ENCODE data around the gene SUN2.

SUN2 gene

DNA sequence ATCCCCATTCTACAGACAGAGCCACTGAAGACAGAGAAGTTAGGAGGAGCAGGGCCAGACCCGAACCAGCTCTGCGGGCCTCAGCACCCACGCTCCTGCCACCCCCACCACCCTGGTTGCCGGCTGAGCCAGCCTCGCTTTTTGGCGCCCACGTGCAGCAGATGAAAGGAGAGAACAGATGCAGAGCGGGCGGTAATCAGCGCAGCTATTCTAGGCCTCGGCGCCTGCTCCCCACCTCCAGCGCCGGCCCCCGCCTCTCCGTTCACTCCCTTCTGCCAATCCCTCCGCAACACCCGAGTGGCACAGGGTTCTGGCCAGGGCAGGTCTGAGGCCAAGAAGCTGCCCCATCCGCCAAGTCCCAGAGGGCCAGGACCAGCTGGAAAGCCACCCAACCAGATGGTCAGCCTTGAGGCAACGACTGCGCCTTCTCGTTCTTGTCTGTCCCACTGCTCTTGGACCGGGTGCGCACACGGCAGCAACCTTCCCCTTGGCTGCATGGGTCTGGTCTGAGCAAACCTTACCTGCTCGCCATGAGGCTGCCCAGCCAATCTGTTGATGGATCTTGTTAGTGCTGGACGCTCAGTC is 21.4 kb upstream of the SUN2 start:
- DNase-seq (ENCODE audit: low read depth in 2 of 2) = no peak

DNA sequence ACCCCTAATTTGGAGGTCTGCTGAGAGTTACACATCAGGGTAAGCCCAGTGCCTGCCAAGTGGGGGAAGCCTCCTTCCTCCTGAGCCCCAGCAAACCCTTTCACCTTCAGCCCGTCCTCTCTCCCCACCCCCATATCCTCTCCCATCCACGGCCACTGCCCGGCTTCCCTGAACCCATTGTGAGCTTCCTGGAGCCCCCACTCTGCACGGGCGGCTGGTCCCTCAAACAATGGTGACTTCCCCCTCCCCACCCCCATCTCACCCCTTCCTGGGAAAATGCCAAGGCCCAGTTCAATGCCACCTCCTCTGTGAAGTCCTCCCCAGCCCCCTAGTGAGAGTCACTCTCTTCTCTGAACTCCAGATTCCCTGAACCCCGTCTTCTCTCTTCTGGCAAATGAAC is 20.3 kb upstream of the SUN2 start:
- DNase-seq (ENCODE audit: low read depth in 2 of 2) = no peak

DNA sequence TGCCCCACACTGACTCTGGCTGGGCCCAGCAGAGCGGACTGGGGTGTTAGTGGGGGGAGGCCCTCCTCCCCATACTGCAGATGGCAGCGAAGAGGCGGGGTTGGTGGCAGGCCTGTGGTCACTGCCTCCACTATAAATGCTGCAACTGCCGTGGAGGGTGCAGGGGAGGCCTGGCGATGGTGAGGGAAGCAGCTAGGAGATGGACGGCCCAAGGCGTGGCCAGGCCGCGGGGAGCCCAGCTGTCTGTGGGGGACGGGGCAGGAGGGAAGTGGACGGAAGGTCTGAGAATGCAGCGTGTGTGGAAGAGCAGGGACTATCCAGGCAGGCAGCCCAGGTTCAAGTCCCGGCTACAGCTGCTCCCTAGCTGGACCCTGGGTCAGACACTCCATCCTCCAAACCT is 19.9 kb upstream of the SUN2 start:
- no peak for DNase-seq (ENCODE audit: low read depth in 2 of 2)

DNA sequence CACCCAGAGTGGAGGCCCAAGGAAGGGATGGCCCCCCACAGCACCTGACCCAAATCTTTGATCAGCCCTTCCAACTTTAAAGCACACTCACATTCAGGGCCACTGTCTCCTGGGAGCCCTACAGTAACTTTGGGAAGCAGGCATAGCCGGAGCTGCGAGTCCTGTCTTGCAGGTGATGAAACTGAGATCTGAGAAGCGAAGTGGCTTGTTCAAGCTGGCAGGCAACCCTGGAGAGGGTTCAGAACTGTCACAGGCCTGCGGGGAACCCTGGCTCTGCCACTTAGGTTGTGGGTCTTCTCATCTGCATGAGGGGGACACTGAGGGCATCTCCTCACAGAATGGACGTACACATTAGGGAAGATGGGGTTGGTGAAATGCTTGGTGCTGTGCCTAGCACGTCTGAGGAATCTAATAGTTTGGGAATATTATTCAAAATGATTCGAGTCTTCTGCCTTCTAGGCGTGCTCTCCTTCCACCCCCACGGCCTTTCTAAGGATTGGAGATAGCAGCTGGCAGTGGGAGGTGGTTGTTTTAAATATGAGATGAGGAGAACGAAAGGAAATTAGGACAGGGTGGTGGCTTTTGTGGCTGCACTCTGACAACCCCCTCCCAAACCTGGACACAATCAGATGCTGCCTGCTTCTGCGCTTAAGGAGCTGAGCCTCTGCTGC is 18.8 kb upstream of the SUN2 start:
- DNase-seq (ENCODE audit: low read depth in 2 of 2) = no peak

DNA sequence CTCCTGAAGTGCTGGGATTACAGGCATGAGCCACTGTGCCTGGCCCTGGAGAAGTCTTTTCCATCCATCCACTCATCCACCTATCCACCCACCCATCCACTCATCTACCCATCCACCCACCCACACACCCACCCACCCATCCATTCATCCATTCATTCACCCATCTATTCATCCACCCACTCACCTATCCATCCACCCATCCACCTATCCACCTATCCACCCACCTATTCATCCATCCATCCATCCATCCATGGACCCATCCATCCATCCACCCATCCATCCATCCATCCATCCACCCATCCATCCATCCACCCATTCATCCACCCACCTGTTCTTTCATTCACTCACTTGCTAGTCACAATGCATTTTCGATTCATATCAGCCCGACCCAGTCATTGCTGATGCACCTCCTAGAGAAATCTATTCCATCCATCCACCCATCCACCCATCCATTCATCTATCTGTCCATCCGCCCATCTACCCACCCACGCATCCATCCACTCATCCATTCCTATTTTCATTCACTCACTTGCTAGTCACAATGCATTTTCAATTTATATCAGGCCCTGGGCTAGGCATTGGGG is 17.7 kb upstream of the SUN2 start:
- no peak for DNase-seq (ENCODE audit: low read depth in 2 of 2)

DNA sequence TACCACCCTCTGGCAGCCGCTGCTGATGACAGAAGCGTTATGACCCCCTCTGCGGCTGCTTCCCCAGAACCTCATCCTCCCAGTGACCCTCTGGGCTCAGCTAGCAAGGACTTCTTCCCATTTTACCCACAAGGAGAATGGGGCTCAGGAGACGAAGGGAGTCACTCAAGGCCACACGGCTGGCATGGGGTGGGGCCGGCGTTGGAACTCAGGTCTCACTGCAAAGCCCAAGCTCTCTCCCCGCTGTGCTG is 16.8 kb upstream of the SUN2 start:
- no peak for DNase-seq (ENCODE audit: low read depth in 2 of 2)

DNA sequence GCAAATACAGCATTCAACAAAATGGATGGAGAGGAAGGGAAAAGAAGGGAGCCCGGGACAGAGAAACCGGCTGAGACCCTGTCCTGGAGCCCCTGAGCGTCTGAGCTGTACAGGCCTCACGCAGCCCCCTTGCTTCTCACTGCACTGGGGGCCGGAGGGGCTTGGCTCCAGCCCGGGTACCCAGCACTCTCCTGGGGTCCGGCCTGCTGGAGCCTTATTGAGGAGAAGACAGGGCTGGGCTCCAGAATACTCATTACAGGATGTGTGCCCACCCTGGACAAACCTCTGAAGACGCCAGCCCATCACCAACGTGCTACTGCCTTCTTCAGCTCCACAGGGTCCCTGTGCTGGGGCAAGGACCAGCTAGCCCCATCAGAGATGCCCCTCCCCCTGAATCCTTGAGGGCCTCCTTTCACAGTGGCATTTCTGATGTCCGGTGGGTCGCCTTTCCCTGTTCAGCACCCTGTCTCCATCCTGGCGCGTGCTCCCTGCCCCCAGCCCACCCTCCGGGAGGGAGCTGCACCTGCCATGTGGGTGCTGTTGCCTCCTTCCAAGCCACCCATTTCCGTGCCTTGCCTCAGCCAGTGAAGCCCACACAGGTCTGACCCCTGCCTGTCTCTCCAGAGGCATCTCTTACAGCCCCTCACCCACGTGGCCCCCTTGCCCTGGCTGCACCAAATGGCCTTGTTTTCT is 14.6 kb upstream of the SUN2 start:
- DNase-seq (ENCODE audit: low read depth in 2 of 2) = no peak

DNA sequence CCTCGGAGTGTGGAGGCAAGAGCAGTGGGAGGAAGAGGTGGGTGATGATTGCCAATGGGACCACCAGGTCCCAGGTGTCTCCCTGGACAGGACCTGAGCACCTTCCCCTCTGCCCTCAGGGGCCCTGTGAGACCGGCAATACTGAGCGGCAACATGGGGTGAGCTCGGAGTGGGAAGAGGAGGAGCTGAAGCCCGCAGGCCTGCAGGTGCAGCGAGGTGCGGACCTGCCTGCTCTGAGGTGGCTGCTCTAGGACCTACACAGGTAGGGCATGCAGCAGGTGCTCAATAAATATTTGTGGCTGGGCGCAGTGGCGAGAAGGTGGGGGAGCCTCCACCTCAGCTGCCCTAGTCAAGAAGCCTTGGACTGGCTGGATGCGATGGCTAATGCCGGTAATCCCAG is 12.2 kb upstream of the SUN2 start:
- DNase-seq (ENCODE audit: low read depth in 2 of 2) = no peak

DNA sequence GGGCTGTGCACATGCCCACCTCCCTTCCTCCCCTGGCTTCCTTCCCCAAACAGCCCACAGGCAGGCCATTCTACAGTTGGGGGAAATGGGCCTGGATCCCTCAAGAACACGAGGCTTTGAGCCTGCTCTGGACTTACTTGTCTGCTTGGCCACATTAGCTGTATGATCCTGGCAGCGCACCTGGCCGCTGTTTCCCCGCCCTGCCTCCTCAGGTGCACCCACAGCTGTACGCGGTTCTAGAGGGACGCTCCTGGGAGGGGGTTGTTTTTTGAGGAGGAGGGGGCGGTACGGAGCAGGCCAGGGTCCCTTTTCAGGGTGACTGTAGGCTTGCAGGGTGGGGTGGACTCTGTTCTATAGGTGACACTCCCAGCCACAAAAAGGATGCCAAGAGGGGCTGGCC is 11.5 kb upstream of the SUN2 start:
- no peak for DNase-seq (ENCODE audit: low read depth in 2 of 2)

DNA sequence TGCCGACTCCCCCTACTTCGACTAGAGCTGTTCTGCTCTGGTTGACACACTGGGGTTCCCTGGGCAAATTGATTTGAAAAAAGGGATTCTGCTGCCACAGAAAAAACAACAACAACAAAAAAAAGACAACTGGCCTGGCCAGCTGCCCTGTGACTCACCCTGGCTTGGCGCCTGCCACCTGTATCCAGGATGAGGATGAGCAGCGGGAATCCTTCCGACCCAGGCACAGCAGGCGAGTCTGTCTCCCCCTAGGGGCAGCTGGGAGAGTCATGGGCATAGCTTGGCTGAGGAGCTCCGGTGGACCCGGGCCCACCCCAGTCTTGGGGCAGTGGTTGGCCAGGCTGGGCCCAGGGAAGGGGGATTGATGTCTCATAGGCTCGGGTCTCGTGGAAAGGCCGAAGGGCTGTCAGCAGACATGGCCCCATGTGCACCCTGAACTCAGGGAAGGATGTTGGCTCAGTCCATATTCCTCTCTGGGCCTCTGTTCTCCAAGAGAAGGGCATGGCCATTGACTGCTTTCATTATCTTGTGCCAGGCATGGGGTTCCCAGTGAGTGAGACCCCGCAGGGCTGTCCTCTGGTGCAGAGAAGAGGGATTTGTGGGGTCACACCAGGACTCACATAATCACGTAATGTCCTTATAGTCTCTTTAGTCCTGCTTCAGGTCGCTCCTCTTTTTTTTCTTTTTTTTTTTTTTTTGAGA is 10.4 kb upstream of the SUN2 start:
- no peak for DNase-seq (ENCODE audit: low read depth in 2 of 2)

DNA sequence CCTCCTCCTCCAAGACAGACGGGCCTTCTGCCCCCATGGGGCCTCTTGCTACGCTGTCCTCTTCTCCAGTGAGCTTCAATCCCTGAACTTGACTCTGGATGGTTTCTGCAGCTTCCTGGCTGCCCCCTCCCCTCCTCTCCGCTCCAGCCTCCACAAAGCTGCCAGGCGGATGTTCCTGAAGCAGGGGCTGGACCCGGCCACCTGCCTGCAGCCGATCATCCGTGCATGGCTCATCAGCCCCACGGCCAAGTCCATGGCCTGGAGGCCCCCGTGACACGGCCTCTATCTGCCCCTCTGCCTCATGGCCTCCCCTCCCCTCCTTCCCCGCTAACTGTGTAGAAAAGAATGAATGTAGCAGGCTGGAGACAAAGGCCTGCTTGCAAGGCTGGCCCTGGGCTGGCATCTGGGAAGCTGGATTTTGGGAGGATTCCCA is 6.8 kb upstream of the SUN2 start:
- no peak for DNase-seq (ENCODE audit: low read depth in 2 of 2)

DNA sequence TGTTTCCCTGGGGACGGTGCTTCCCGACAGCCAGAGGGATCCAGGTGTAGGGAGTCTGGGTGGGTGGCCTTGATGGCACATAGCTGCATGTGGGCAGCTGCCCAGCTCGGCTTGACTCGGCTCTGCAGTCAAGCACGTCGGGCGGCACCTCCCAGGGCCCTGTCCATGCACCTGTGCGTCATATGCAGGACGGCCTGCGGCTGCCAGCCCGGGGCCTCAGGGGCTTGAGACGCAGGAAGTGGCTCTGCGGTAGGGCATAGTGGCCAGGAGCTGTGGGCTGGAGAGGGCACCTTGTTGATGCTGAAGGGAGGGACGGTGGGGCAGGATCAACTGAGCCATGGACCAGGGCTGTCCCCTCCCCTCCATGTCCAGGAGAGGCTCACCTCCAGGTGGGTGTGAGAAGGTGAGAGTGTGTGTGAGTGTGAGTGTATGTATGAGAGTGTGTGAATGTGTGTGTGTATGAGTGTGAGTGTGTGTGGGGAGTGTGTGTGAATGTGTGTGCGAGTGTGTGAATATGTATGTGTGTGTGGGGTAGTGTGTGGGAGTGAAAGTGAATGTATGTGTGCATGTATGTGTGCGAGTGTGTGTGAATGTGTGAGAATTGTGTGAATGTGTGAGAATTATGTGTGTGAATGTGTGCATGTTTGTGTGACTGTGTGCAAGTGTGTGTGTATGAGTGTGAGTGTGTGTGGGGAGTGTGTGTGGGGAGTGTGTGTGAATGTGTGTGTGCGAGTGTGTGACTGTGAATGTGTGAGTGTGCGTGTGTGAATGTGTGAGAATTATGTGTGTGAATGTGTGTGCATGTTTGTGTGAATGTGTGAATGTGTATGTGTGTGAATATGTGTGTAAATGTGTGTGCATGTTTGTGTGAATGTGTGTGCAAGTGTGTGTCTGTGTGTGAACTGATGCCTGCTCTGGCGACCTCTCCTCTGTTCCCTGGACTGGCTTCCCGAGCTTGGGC is 5.7 kb upstream of the SUN2 start:
- DNase-seq (ENCODE audit: low read depth in 2 of 2) = no peak

DNA sequence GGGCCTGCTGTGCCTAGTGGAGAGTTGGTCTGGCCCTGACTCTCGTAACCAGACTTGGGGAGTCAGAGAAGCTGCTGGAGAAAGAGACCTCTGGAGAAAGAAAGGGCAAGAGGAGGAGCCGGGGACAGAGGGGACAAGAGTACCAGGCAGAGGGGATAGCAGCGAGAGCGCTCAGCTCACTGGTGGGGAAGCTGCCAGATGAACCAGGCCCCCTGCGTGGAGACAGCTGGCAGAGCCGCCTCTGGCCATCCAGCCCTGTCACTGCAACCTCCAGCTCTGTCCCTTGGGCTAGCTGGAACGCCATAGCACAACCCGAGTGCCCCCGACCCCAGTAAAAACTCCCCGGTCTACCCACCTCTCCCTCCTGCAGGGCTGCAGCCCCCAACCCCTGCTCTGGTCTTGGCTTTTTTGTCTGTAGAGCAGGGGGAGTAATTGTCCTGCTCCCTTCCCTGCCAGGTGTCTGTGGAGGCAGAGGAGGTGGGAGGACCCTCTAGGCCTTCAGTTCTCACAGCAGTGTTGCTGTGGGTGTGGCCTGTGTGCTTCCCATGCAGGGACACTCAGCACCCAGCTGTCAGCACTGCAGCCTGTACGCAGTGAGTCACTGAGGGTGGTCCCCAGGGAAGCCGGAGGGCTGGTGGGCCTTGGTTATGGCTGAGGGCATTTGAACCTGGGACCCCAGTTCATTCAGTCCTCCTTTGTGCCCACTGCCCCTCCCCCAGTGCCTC is 4.8 kb upstream of the SUN2 start:
- no peak for DNase-seq (ENCODE audit: low read depth in 2 of 2)

DNA sequence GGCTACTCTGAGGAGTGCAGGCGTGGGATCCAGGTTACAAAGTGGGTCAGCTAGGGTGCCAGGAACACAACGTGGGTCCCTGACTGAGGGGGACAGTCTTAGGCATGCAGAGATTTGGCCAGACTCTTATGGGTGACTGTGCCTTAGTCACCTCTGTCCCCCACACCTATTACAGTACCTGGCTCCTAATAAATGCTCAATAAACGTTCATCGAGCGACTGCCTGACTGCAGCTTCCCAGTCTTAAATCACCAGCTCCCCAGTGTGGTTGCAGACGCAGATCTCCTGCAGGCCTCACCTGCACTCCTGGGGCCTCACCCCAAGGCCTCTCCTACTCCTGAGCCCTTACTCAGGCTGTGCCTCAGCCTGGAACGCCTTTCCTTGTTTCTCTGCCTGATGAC is 3.2 kb upstream of the SUN2 start:
- DNase-seq (ENCODE audit: low read depth in 2 of 2) = no peak

DNA sequence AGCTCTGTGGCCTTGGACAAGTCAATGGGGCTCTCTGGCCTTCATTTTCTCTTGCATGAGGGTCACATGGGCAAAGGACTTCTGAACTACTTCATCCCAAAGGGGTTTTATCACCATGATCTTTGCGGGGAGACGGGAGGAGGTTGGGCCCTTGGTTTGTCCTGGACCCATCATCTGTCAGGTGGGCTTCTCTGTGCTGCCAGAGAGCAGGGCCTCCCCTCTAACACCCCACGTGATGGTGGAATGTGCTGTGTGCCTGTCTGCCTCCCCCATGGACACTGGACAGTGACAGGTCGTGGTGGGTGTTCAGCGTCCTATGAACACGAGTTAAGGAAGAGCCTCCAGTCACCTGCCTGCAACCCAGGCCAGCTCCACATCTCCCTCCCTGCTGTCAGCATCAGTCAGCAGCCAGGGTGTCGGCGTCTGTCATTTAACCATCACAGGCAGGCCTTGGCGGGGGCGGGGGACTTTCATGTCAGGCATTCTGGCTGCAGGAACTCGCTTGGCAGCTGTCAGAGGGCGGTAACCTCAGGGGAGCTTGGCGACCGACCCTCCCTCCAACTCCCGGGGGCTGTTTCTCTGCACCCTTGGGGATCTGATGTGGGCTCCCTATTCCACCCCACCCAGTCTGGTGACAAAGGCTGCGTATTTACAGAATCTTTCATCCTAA is 2.6 kb upstream of the SUN2 start:
- DNase-seq (ENCODE audit: low read depth in 2 of 2) = no peak

DNA sequence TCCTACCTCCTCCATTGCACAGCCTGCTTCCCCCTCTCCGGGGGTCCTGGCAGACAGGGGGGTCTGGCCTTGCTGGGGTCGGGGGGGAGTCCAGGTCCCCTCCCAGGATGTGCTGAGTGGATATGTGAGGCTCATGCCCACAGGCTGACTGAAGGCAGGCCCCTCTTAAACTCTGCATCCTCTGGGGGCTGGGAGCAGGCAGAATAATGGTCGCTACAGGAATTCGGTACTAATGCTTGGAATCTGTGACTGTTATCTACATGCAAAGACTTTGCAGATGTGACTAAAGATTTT is 1.6 kb upstream of the SUN2 start:
- DNase-seq (ENCODE audit: low read depth in 2 of 2) = no peak

DNA sequence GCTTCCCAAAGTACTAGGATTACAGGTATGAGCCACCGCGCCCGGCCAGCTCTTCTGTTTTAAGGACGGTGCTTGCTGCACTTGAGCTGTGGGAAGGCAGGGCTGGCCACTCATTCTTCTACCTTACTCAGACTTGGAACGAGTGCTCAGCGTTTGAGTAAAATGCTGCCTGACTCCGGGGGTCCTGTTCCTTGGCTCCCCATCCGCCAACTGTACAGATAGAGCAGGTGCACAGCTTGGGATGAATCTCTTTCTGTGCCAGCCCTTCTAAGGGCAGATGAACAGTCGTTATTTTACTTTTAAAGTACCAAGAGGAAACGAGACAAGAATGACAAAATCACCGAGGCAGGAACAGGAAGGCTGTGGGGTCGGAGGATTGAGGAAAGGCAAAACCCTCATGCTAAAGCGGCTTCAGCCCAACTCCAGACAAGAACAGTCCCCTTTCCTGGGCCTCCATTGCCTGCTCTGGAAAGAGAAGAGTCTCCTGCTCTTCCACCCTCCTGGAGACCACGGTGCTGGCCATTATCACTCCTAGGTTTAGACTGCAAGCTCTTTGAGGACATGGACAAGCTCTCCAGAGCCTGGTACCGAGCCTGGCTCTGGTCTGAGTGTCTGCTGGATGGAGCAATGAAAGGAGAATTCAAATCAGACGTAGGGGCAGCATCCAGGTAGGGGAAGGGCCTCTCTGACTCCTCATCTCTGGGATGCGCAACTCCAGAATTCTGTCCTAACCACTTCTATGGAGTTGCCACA is 1.1 kb upstream of the SUN2 start:
- DNase-seq (ENCODE audit: low read depth in 2 of 2) = no peak

DNA sequence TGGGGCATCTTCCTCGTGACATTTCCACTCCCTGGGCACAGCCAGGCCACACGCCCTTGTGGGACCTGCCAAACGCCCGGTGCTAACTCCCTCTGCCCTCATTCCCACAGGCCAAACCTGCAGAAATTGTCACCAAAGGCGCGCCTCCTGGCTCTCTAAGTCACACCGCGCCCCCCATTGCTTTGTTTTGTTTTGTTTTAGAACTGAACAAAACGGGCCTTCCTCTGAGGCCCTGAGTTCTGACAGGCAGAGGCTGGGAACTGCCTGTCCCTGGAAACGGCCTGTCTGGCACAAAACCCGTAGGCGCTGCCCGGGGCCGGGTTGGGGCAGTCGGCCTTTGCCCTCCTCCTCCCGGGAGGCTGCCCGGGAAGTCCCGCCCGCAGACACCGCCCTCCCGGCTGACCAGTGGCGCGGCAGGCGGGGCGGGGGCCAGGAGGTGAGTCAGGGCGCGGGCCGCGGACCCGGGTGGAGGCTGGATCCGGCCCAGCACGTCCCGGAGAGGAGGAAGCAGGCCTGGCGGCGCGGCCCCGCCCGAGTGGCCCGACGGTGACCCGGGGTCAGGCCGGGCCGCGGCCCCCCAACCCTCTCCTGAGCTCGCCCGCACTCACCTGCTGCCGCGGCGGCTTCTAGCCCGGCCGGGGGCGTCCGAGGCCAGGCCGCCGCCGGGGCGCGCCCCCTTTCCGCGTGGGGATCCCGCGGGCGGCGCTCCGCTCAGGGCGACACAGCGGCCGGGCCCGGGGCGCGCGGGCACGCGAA is 465 bp downstream of the SUN2 start:
- no peak for DNase-seq (ENCODE audit: low read depth in 2 of 2)

DNA sequence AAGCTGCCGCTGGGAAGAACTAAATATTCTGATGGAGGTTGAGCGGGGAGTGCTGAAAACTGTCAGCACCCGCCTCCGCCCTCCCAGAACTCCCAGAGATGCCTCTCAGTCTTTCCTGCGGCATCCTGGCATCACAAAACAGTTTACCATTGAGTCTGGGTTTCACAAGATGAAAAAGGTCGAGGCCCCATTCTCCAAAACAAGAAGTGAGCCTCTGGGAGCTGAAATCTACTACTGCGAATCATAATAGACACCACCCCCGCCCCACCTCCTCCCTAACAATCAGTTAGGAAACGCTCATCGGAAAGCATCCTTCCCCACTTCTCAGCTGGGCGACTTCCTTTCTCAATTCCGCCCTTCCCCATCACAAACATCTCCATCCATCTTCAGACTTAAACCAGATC is 1.0 kb downstream of the SUN2 start:
- no peak for DNase-seq (ENCODE audit: low read depth in 2 of 2)
